ENCODE measurements around the gene CARD9.
"Not testable (repeated sequence)": the region's sequence is repeated elsewhere in the genome, so short reads cannot be mapped to it uniquely, and the experiment has no call there.

The CARD9 gene

DNA sequence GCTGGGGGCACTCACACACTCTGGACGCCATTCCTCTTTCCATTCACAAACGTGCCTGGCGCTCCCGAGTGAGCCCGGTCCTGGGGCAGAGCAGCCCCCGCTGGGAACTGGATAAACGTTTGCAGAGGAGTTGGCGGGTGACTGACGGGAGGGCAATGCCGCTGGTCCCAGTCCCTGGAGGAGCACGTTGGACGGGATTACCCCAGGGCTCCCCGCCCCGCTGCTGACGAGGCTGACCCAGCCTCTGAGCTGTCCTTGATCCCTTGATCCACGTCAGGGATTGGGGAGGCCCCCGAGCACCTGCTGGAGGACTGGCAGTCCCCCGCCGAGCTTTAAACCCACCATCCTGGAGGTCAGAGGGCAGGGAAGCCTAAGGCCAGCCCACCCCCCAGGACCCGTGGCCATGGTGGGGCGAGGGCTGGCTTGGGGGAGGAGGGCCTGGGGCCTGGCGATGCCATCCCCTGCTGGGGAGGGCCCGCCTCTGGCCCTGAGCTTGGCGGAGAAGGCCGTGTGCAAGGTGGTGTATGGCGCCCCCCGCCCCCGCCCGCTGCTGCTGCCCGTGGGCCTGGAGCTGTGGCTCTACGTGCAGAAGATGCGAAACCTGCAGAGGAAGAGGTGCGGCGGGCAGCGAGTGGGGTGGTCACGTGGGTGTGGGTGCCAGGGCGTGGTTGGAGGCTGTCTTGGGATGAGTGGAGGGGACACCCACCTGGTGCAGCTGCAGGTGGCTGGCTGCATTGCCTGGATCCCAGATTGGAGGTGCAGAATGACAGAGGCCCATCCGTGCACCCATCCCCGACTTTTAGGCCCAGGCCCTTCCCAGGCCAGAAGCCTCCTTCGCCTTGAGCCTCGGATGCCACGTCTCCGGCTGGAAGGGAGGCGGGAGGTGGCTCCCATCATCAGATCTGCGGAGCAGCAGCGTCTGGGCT is 41.6 kb downstream of the CARD9 start:
- no peak for DNase-seq

DNA sequence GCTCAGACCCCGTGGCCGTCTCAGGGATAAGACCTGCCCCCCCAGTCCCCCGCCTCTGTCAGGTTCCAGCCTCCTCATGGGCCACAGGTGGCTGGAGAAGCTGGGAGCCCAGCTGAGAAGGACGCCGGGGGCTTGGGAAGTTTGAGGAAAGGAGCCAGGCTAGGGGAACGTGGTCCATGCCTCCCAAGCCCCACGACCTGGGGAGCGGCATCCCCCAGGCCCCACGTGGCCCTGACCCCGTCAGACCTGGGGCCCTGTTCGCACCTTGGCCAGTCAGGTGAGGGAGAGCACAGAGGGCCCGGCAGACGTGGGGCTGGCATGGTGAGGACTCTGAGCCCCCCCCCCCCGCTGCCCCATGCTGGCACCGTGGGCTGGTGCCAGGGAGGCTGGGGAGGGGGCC is 42.4 kb downstream of the CARD9 start:
- no peak for DNase-seq

DNA sequence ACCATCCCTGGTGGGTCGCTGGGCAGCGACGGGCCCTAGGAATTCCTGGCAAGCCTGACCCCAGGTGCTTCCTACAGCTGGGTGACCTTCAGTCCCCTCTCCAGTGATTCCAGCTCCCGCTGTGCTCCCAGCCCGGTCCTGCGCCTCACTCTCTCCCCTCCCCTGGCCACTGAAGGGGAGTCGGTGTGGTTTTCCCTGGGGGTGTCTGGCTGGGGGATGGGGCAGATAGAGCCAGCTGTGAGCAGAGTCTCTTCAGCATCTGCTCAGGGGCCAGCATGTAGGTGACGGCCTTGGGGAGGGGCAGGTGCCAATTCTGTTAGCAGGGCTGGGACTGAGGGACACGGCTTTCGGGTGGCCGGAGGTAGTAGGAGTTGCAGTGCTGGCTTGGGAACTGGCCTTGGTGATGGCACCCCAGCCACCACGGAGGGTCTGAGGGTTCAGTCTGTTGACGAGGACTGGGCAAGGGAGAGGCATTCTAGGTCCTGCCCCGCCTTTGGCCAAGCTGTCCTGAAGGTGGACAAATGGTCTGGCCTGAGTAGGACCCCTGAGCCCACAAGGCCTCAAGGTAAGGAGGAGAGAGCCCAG is 43.0 kb downstream of the CARD9 start:
- no peak for DNase-seq

GRCh38 chr9:136329636-136330405 is 43.6 kb downstream of the CARD9 start:
- no peak for DNase-seq

GRCh38 chr9:136329211-136329627 is 44.2 kb downstream of the CARD9 start:
- DNase-seq = no peak

- no peak for DNase-seq
Measured at GRCh38 chr9:136328622-136329041, 44.8 kb downstream of the CARD9 start.

DNA sequence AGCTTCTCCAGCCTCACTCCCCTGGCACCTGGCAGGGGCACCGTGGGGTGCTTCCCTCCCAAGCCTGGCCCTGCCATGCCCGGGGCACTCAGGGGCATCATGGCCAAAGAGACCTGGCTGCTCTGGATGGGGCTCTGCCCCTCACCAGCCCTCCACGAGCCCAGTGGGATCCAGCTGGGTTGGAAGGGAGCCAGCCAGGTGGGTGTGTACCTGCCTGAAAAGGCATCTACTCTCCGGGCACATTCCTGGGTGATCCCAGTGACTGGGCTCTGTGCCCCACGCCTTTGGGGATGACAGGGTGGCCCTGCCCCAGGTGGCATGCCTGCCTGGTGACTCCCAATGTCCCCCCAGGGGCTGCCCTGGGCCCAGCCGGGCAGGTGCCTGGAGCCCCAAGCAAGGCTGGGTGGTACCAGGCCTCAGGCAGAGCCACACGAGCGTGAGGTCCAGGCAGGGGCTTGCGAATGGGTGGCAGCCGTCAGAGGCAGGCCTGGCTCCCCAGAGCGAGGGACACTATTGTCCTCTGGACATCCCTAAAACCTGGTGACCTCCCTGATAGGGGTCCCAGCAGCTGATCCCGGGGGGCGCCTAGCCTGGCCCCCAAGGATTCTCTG is 45.4 kb downstream of the CARD9 start:
- DNase-seq = no peak

DNA sequence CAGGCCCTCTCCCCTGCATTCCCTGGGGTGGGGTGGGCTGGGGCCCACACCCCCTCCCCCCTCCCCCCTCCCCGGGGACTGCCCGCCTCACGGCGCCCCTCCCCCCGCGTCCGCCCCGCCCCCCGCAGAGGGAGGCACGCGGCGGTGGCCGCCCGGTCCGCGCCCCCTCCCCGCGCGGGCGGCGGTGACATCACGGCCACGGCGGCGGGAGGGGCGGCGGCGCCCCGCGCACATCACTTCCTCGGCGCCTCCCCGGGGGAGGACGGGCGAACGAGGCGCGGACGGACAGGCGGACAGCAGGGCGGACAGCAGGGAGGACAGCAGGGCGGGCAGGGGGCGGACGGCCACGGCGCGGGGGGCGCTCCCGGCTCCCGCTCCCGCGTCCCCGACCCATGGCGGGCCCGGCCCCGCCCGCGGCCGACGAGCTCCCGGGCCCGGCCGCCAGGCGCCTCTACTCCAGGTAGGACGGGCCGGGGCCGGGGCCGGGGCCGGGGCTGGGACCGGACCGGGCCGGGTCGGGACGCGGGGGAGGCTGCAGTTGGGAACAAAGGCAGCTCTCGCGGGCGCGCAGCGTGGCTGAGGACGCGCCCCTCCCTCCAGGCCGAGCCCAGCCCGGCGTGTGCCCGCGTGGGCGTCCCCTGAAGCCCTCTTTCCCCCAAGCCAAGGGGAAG is 46.0 kb downstream of the CARD9 start, which contains the start of gene GPSM1:
GPSM1 (plus strand) TSS at position 236 of the 671 bp plus-strand sequence; CDS start at position 393, 157 bp downstream.
- DNase-seq = peak; percentile 49

- no peak for DNase-seq
Measured at GRCh38 chr9:136326761-136327303, 46.6 kb downstream of the CARD9 start.

- no peak for DNase-seq
Measured at GRCh38 chr9:136326061-136326760, 47.3 kb downstream of the CARD9 start.

GRCh38 chr9:136325358-136325757 is 48.1 kb downstream of the CARD9 start:
- no peak for DNase-seq

- DNase-seq = no peak
Measured at GRCh38 chr9:136324501-136325300, 48.8 kb downstream of the CARD9 start.

- no peak for DNase-seq
Measured at GRCh38 chr9:136323371-136323789, 50.1 kb downstream of the CARD9 start.

GRCh38 chr9:136322756-136323330 is 50.6 kb downstream of the CARD9 start:
- DNase-seq = no peak

GRCh38 chr9:136321561-136321960 is 51.9 kb downstream of the CARD9 start:
- DNase-seq = no peak

GRCh38 chr9:136320972-136321371 is 52.5 kb downstream of the CARD9 start:
- DNase-seq = not testable (repeated sequence)

DNA sequence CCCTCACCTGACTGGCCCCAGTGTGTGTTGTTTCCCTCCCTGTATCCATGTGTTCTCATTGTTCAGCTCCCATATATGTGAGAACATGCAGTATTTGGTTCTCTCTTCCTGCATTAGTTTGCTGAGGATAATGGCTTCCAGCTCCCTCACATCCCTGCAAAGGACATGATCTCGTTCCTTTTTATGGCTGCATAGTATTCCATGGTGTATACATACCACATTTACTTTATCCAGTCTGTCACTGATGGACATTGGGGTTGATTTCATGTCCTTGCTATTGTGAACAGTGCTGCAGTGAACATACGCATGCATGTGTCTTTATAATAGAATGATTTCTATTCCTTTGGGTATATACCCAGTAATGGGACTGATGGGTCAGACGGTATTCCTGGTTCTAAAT is 53.5 kb downstream of the CARD9 start:
- not testable (repeated sequence) for DNase-seq

GRCh38 chr9:136319244-136319643 is 54.2 kb downstream of the CARD9 start:
- DNase-seq = not testable (repeated sequence)

GRCh38 chr9:136318776-136319241 is 54.7 kb downstream of the CARD9 start:
- DNase-seq = no peak

All from suppressor macrophage treated with lipopolysaccharide for 4 hours (primary cell).